GM19395 (cell line): ENCODE results near the gene PLP2.
"Not testable (repeated sequence)": the region's sequence is repeated elsewhere in the genome, so short reads cannot be mapped to it uniquely, and the experiment has no call there.

Source experiments
- ATAC-seq: cut with Tn5 transposase; IDR thresholded peaks from one replicate; pipeline ENCODE4 v1.9.1; 2021; ENCODE audit warnings: mild to moderate bottlenecking, moderate library complexity; ENCODE audit not compliant: unreplicated experiment

PLP2 gene

DNA sequence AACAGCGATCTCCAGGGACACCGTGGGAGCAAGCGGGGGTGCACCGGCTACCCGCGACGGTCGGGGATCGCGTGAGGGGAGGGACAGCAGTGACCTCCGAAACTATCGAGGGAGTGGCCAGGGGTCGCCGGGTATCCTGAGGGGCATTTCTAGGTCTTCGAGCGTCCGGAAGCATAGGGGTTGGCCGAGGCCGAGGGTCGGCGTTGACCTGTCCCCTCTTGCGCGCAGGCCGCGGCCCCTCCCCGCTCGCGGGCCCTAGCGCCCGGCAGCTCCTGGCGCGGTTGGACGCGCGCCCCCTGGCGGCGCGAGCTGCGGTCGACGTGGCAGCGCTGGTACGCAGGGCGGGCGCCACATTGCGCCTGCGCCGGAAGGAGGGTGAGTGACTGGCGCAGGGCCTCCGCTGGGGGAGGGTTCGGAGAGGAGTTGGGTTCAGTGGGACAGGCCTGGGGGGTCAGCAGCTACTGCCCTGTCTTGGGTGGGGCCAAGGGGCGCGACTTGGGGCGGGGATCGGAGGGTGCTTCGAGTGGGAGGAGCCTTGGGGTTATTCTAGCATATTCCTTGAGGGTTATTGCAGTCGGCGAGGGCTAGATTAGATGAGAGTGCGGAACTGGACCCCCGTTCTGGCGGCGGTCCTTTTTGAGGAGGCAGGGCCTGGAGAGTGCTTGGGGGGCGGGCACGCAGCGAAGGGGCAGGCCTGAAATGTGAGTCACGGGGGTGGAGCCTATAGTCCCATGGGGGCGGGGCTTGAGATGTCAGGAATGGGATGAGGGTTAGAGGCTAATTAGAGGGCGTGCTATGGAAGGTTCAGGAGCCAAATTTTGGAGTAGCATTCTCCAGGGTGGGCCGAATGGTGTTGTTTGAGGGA, 7.9 kb upstream of the PLP2 start:
- ATAC-seq, result no peak

DNA sequence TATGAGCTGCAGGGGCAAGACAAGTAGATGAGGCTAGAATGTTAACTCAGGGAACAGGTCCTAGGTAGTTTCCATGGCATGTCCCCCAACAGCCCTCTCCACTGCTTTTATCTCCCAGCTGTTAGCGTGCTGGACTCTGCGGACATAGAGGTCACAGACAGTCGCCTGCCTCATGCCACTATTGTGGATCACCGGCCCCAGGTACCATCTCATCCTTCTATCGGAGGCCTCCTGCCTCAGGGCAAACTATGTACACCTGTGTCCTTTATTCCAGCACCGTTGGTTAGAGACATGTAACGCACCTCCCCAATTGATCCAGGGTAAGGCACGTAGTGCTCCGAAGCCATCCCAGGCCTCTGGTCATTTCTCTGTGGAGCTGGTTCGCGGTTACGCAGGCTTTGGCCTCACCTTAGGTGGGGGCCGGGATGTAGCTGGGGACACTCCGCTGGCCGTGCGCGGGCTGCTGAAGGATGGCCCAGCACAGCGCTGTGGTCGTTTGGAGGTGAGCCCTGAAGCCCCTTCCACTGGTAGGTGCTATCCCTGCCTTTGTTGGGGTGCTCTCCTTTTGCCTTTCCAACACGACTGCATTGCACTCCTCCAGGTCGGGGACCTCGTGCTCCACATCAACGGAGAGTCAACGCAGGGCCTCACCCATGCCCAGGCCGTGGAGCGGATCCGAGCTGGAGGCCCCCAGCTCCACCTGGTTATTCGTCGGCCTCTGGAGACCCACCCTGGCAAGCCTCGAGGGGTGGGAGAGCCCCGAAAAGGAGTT, 6.9 kb upstream of the PLP2 start:
- ATAC-seq, result no peak

DNA sequence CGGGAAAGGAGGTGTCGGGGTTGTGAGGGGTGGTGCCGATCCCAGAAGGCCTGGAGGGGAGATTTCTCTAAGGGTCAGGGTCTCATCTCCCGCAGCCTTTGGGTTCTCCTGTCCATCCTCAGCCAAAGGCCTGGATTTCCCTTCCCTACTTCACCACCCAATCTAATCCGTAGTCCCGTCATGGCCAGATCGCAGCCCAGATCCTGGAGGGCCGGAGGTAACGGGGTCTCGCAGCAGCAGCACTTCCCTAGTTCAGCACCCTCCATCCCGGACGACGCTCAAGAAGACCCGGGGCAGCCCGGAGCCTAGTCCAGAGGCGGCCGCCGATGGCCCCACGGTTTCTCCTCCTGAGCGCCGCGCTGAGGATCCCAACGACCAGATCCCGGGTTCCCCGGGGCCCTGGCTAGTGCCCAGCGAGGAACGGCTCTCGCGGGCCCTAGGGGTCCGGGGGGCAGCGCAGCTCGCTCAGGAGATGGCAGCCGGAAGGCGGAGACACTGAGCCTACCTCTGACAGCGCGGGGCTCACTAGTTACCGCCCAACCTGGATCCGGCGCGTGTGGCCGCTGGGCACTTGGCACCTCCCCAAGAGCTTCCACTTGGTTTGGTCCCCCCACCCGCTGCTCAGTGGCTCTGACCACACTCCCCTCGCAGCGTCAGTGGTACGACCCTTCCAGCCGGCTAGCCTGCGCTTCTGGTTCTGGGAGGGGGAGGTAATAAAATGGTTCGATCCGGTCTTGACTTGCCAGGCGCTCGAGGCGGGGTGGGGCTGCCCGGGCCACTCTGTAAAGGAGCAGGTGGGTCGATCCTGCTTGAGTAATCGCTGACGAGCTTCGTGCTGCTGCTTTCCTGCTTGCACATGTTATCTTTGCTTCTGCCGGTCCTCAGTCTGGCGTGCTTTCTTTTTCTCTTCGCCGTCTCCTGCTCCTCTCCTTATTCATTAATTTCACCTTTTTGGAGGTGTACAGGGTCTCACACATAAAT, 5.5 kb upstream of the PLP2 start:
- peak; percentile 43 for ATAC-seq

DNA sequence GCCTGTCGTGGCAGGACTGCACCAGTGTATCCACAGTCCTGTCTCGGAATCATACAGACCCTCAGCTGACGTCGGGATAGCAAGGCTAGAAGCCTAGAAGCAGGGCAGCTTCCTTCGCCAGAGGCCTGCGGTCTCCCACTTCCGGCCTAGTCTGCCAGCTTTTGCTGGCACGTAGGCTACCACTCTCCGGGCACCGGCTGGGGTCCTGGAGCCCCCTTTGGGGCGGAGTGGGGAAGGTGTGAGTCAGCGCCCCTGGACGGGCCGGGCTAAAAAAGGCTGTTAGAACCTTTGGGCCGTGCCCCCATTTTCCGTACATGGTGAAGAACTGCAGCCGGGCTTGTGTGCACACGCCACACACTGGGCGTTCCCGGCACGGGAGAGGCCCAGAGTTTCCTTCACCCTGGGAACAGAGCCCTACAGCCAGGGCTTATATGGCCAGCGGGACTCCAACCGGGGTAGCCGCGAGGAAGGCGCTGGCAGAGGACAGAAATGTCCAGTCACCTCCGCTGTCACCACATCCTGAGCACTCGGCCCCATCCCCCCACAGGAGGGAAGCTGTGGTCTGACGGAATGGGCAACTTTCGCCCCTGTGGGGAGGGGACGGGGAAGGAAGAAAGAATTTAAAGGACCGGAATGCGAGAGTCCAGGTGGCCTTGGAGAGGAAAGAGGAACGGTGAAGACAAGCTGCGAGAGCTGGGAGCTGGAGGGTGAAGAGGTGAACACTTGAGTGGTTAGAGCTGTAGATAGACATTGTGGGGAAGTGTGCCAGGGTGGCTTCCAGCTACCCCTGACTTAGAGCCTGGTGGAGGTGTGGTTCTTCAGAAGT, 4.6 kb upstream of the PLP2 start:
- ATAC-seq, result peak; percentile 24

DNA sequence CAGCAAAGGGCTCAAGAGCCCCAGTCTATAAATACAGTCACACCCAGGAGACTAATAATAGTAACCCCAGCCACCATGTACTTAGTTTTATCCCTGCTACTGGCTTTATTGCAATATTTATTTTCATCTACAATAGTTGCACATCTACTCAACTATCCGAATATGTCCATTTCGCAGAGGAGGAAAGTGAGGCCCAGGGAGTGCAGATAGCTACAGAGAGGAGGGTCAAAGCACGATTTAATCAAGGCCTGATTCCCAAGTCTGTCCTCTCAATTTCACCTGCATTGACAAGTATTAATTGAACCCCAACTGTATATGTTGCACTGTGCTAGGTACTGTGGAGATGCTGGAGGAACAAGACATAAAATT, 4.0 kb upstream of the PLP2 start:
- ATAC-seq, result no peak

DNA sequence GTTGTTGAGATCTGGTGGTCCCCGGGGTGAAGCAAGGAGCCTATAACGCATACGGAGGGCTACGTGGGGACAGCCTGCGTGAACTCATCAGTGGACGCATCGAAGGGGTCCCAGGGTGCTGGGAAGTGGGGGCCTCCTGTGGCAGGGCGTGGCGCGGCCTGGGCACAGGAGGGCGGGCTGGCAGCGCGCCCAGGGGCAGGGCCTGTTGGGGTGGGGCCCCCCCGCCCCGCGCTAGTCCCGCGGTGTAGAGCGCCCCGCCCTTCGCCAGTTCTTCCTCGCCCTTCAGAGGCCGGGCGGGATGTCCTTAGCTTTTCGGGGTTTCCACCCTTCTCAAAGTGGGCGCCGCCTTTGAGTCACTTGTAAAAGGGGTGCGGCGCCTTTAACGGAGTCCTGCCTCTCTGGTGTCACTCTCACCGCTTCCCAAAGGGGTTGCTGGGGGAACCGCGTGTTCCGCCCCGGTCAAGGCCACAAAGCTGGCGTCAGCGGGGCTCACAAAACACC, 632 bp downstream of the PLP2 start:
- peak; percentile 65 for ATAC-seq

DNA sequence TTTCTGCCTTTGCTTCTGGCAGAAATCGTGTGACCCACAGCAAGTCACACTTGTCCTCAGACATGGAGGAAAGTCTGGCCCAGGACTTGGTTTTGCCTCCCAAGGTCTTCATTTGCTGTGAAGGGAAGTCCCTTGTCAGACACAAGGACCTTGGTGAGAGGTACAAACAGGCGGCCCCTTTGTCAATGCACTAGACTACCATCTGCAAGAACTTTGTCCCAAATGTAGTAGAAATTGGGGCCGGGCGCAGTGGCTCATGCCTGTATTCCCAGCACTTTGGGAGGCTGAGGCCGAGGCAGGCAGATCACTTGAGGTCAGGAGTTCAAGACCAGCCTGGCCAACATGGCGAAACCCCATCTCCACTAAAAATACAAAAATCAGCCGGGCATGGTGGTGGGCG, 1.8 kb downstream of the PLP2 start:
- not testable (repeated sequence) for ATAC-seq

DNA sequence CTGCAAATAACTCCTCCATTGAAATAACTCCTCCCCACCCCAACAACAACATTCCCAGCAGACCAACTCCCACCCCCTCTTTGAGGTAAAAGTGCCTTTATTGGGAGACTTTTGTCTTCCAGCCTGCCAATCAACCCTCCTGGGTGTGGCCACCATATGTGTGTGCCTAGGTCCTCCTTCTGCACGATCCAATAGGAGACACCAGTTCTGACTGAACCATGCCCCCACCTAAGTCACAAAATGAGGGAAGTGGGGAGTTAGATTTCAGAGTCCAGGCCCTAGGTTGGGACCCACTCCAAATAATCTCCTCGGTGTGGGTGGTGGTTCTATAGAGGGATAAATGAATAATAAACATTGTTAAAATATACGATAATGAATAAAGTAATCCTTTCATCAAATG, 3.0 kb downstream of the PLP2 start:
- no peak for ATAC-seq

DNA sequence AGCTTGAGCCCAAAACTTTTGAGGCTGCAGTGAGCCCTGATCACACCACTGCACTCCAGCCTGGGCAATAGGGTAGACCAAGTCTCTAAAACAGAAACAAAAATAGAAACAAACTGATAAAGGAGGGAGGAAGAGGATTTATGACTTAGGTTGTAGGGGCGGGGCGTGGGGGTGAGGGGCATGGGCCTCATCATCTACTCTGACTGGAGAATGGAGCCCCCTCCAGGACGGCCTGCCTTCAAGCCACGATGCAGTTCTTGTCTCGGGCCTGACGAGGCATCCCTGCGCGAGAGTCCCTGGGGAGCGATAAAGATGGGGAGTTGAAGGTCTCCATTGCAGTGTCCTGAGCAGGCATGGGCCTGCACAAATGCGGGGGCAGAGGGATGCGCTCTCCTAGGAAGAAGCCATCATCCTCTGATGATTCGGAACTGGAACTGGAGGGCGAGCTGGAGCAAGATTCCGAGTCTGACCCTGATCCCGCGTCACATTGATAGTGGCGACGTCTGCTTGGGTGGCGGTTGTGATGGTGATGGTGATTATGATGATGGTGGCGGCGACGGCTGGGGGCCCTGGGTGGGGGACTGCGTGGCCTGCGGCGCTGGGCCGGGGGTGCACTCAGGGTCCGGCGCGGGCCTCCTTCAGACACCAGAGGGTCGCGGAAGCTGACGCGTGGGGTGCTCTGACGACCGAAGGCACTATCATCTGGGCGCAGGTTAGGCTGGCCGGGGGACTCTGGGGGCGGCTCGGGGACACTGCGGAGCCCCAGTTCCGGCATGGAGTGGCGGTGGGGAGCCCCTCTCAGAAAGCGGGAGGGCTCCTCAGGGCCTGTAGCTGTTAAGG, 4.0 kb downstream of the PLP2 start:
- no peak for ATAC-seq

DNA sequence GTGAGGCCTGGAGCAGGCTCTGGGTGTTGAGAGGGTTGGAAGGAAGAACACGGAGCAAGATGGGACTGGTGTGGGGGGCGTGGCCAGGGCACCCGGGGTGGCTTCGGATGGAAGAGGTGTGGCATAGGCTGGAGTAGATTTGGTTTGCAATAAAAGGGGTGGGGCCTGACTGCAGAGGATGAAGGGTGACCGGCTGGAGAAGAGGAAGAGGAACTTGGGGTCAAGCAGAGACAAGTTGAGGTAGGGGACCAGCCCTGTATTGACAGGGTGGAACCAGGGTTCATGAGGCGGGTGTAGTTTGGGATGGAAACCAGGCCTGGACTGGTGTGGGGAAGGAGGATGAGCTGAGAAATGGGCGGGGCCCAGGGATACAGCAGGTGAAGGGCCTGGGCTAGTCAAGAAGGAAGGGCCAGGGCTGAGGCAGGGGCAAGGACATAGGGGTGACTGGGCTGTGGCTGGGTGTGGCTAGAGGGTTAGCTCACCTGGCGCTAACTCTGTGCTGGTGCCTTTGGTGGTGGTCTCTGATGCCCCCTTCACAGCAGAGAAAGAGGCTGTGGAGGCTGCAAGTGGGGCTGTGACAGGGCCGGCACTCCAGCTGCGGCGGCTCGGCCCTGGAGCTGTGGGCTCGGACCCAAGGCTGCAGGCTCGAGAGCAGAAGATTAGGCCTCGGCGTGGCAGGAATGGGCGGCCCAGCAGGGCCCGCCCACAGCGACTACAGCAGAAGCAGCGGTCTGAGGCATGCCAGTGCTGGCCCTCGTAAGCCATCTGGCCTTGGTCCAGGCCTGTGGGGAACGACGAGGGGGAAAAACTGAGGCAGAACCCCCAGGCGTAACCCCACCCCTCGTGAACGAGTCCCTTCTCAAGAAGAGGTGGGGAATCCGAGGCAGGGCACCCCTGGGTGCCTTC, 5.0 kb downstream of the PLP2 start:
- no peak for ATAC-seq

DNA sequence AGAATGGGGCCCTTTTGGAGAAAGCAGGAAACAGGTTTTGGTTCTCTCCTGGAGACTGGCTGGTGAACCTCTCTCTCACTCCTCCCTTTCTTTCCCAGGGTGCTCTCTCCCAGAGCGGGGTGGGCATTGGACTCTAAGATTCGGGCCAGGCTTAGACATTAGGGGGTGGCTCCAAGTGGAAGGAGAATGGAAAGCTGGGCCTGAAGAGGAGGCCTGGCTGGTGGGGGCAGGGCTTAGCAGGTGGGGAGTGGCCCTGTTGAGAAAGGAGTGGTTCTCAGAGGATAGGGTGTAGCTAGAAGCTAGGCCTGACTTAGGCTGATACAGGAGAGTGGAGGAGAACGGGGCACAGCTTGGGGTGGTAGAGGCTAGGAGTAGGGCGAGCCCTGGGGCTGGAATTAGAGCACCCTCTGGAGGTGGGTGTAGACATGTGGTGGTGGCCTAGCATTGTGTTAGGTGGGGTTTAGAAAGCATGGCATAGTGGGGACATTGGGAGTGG, 5.7 kb downstream of the PLP2 start:
- ATAC-seq, result no peak

DNA sequence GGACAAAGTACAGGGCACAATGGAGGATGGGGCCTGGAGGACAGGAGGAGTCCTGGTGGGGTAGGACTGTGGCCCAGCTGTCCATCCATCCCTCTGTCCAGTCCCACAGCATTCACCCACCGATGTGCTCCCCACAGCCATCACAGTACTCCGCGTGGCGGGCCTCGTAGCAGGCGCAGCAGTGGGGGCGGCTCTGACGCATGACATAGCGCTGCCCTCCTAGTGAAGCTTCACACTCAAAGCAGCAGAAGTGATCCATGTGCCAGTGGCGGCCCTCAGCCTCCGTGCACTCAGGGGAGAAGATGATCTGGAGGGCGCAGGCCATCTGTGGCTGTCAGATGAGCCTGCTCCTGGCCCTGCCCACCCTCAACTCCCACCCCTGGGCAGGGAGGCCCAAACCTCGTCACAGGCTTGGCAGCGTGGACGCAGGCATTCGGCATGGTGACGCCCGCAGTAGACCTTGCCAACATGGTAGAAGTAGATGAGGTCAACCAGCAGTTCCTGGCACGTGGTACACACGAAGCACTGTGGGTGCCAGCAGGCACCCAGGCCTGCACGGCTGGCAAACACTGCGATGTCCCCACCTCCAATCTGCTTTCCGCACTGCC, 6.3 kb downstream of the PLP2 start:
- no peak for ATAC-seq

DNA sequence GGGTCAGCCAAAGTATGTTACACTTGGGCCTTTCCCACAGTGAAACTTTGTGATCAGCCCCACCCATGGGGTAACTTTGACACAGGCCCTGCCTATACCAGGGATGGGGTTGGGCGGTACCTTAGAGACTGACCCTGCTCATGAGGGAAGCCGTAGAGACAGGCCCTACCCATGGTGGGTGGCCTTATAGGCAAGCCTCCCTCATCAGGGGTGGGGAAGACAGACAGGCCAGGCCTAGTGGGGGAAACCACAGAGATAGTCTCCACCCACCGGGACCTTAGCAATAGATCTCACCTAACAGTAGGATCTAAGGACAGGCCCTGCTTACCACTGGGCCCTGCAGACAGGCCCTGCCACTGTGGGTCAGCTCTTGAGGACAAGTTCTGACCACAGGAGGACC, 6.8 kb downstream of the PLP2 start:
- ATAC-seq, result no peak

DNA sequence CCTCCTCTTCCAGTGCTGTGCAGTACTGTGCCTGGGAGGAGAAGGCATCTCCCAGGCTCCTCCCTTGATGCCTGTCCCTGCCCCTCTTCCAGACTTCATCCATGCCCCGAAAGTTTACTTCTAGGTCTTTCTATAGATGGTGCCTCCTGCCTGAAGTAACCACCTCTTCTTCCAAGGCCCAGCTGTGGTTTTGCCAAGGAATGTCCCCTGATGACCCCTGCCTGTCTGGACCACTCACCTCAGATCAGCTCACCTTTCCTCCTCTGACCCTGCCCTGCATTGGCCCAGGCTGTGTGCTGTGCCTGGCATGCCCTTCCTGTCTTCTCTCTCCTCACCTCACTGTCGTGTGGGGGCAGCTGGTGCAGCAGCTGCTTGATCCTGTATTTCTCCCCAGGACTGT, 7.7 kb downstream of the PLP2 start:
- ATAC-seq, result no peak

DNA sequence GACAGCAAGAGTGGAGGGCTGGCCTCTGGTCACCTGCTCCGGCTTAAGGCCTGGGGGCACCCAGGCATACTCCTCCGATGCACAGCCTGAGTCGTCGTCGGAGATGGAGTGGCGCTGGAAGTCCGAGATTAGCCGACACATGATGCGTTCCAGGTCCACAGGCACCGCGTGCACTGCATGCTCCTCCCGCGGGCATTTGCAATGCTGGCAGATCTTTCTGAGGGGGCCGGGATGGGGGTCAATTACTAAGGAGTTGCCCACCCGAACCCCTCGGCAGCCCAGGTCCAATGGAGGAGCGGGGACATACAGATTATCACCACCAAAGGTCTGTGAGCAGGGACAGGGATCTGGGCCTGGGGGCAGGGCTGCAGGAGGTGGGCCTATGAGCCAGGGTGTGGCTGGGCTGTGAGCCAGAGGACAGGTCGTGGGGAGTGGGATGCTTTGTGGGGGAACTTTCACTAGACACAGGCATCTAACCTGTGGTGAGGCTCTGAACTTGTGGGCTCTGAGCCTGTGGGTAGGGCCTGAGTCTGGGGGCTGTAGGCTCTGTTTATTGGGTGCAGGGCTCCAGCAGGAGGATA, 12.1 kb downstream of the PLP2 start:
- ATAC-seq, result no peak

DNA sequence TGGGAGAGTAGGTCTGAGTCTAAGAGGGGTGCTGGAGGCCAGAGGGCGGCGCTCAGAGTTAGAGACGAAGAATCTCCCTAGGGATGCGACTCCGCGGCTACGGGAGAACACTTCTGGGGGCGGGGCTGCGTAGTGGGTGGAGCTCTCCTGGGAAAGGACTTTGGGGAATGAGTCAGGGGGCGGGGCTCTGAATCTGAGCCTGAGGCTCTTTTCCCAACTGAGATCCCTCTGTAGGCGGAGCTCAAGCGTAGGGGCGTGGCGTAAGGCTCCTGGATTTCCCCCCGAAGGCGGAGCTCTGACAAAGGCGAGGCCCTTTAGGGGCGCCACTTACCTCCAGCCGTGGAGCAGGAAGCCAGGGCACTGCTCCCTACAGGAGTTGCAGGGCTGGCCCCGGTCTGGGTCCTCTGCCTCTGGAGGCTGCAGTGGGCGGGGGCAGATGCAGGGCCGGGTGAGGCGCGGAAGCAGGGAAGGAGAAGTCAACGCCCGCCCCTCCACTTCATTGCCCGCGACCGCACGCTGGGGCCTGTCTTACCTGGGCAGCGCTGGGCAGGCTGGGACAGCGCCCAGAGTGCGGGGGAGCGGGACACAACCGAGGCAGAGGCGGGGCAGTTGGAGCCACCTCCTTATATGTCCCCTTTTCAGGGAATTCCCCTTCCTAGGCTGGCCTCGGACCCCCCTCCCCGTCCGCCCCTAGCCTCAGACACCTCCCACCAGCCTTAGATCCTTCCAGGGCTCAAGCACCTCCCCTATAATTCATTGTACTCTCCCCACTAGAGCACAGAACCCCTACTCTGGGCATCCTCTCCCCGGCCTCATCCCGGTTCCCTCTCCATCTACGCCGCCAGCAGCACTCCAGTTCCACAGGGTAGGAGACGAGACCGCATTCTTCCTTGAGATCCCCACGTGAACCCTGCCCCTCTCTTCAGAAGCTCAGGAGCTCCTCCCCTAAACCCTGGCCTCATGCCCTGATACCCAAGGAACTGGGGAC, 12.9 kb downstream of the PLP2 start:
- ATAC-seq, result peak; percentile 46
